ENCODE measurements around the gene CDKN2AIPNL. TPM values are rescaled to one million over a fixed set of nuclear protein-coding genes. Genes with fewer than 3 reads are reported as not detected.

The CDKN2AIPNL gene
- total RNA-seq, 4 donors from 2014 or later, result 20.9 to 26.1 (median 24.5) TPM; not detected in 1

DNA sequence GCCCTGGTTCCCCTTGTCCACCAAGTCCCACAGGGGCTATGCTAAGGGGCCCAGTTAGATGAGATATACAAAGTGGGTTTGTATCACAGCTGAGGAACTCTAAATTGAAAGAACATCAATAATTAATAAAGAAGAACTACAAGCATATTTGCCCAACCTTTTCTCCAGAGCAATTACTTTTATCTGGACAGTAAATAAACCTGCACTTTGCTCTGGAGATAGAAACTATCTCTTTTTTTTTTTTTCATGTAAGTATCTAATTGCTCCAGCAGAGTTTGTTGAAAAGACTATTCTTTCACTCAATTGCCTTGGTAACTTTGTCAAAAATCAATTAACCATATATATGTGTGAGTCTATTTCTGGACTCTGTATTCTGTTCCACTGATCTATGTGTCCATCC is 6.0 kb upstream of the CDKN2AIPNL start:
- H3K27me3 ChIP-seq, result no peaks in the 10 kb centered on the region
- H3K36me3 ChIP-seq, result no peaks in the 10 kb centered on the region
- no peak overlapping the region for H3K4me3 ChIP-seq
- H3K27ac ChIP-seq, result no peak overlapping the region
- TF ChIP-seq, protein P1, sequence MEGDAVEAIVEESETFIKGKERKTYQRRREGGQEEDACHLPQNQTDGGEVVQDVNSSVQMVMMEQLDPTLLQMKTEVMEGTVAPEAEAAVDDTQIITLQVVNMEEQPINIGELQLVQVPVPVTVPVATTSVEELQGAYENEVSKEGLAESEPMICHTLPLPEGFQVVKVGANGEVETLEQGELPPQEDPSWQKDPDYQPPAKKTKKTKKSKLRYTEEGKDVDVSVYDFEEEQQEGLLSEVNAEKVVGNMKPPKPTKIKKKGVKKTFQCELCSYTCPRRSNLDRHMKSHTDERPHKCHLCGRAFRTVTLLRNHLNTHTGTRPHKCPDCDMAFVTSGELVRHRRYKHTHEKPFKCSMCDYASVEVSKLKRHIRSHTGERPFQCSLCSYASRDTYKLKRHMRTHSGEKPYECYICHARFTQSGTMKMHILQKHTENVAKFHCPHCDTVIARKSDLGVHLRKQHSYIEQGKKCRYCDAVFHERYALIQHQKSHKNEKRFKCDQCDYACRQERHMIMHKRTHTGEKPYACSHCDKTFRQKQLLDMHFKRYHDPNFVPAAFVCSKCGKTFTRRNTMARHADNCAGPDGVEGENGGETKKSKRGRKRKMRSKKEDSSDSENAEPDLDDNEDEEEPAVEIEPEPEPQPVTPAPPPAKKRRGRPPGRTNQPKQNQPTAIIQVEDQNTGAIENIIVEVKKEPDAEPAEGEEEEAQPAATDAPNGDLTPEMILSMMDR (IDR thresholded peaks at IDR 0.05), result no peak
- TF ChIP-seq POLR2A (IDR thresholded peaks at IDR 0.05), result no peak
- H3K9me3 ChIP-seq, result no peaks in the 10 kb centered on the region
- intact Hi-C loops (cut with DNase I; ENCODE audit: low total_unique reads), result loop anchor here (10.0 kb wide), 1 partner anchor 47 kb away; no protein-coding TSS in a partner anchor
- no peaks in the 10 kb centered on the region for H3K4me1 ChIP-seq
- DNase-seq, result no peak

DNA sequence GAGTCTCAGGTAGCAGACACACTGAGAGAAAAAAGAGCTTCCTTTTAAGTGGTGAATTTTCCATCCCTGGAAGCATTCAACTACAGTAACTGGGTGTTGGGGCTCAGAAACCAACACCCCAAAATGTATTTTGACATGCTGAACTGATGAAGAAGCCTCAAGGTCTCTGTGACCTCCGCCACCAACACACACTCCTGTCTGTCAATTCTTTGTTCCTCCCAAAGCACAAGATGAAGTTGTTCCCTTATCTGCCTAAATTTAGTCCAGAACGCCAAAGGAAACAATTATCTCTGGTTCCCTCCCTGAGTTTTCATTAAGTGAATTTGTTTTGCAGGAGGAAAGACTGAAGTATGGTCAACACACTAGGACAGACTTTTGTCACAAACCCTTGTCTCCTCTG is 1.4 kb upstream of the CDKN2AIPNL start:
- Histone ChIP-seq H3K9me3 (no peaks in the 10 kb centered on the region), H3K4me3 (no peak overlapping the region), H3K36me3 (no peaks in the 10 kb centered on the region), H3K27me3 (no peaks in the 10 kb centered on the region), H3K27ac (peak overlapping the region in 1 of 2 donors; percentile 83), H3K4me1 (peaks cover 0 to 4% of the 10 kb centered on the region in 2 donors)
- TF ChIP-seq, protein P1 (IDR thresholded peaks at IDR 0.05), result no peak
- no peak for TF ChIP-seq POLR2A (IDR thresholded peaks at IDR 0.05)
- no peak for DNase-seq
- intact Hi-C loops (cut with DNase I; ENCODE audit: low total_unique reads), result loop anchor here (5.0 to 10.0 kb wide), 2 partner anchors 52 to 114 kb away; partner anchors contain the start of gene JADE2

DNA sequence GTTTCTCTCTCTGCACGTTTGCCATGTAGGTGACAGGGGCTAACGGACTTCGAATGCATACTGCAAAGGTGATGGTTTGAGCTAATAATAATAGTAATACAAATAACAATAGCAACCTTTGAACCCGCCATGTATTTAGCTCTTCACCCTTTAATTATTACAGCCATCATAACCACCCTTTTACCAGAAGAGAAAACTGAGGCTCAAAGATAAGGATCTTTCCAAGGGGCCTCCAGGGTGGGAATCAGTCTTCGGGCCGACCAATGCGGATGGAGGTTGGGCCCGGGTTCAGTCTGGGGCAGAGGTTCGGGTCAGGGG is 494 bp downstream of the CDKN2AIPNL start:
- Histone ChIP-seq H3K27ac (peak overlapping the region; percentile 83 to 90), H3K9me3 (no peaks in the 10 kb centered on the region), H3K4me1 (peaks cover 0 to 4% of the 10 kb centered on the region in 2 donors), H3K36me3 (no peaks in the 10 kb centered on the region), H3K27me3 (no peaks in the 10 kb centered on the region), H3K4me3 (peak overlapping the region; percentile 68 to 80)
- DNase-seq, result no peak
- TF ChIP-seq, protein P1 (IDR thresholded peaks at IDR 0.05), result no peak
- no peak for TF ChIP-seq POLR2A (IDR thresholded peaks at IDR 0.05)
- intact Hi-C loops (cut with DNase I; ENCODE audit: low total_unique reads), result loop anchor here (5.0 to 10.0 kb wide), 2 partner anchors 54 to 116 kb away; partner anchors contain the start of gene JADE2

DNA sequence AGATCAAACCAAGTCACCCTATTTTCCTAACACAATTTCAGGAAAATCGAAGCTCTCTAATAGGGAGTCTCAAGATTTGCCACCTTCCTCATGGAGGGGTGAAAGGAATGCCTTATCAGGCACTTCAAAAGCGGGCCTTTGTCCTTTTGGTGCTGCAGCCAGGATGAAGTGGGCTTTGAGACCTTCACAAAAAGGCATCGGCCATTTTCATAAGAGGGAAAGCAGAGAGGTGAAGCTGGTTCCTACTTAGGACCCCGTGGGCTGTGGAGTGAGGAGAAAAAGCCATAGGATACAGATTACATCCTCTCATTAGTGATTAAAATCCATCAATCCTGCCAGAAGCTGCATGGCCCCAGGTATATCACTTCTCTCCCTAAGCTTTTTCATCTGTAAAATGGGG is 859 bp downstream of the CDKN2AIPNL start:
- intact Hi-C loops (cut with DNase I; ENCODE audit: low total_unique reads), result loop anchor here (5.0 to 10.0 kb wide), 2 partner anchors 54 to 116 kb away; partner anchors contain the start of gene JADE2
- H3K9me3 ChIP-seq, result no peaks in the 10 kb centered on the region

DNA sequence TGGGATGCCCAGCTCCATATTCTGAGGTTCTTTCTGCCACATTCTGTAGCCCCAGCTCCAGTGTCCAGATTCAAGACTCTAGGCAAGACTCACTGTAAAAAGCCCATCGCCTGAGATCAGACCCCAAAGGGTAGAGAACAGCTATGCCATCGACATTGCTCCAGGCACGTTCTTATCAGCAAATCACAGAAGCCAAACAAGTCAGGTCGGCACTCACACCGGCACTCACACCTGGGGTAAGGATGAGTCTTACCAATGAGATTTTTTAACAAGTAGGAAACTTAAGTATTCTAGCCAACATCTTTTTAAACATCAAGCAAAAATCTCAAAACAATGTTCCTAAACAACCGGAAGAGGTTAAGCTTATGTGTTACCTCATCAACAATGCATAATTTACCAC is 2.4 kb downstream of the CDKN2AIPNL start:
- Histone ChIP-seq H3K27me3 (no peaks in the 10 kb centered on the region), H3K27ac (no peak overlapping the region), H3K4me3 (no peak overlapping the region), H3K9me3 (no peaks in the 10 kb centered on the region), H3K36me3 (no peaks in the 10 kb centered on the region), H3K4me1 (peaks cover 0 to 4% of the 10 kb centered on the region in 2 donors)
- intact Hi-C loops (cut with DNase I; ENCODE audit: low total_unique reads), result no loop called here
- TF ChIP-seq, protein P1 (IDR thresholded peaks at IDR 0.05), result no peak
- no peak for TF ChIP-seq POLR2A (IDR thresholded peaks at IDR 0.05)
- no peak for DNase-seq

More for the DNA sequence above, 859 bp downstream of the CDKN2AIPNL start:
- H3K27me3 ChIP-seq, result no peaks in the 10 kb centered on the region
- no peak overlapping the region for H3K27ac ChIP-seq
- no peaks in the 10 kb centered on the region for H3K36me3 ChIP-seq
- TF ChIP-seq, protein P1 (IDR thresholded peaks at IDR 0.05), result no peak
- TF ChIP-seq POLR2A (IDR thresholded peaks at IDR 0.05), result no peak
- peaks cover 0 to 4% of the 10 kb centered on the region in 2 donors for H3K4me1 ChIP-seq
- no peak for DNase-seq
- H3K4me3 ChIP-seq, result peak overlapping the region; percentile 68 to 80

Data from uterus (tissue), 4 donors.